Hepatocyte (in vitro differentiated cells): Measurements from ENCODE around the gene SERPINB12. TPM values are rescaled to one million over a fixed set of nuclear protein-coding genes. Genes with fewer than 3 reads are reported as not detected.

Experiments used
- DNase-seq: peaks from one replicate; pipeline ENCODE4 v3.0.0-alpha.2; 2016; ENCODE audit warnings: low spot score
- H2AFZ ChIP-seq: fragments of 200-600 bp; sonication (generic); 2 replicates; pipeline ENCODE4 v1.6.0; 2016; ENCODE audit warnings: antibody characterized with exemption, mild to moderate bottlenecking
- H3K27ac ChIP-seq: fragments of 200-600 bp; sonication (generic); 2 replicates; pipeline ENCODE4 v1.5.1; 2016; ENCODE audit warnings: mild to moderate bottlenecking
- H3K27me3 ChIP-seq: fragments of 200-600 bp; sonication (generic); 2 replicates; pipeline ENCODE4 v1.6.1; 2016
- H3K36me3 ChIP-seq: fragments of 200-600 bp; sonication (generic); replicated peaks from 2 replicates; pipeline ENCODE4 v1.5.1; 2016; ENCODE audit warnings: low read depth; ENCODE audit not compliant: insufficient read depth
- H3K4me1 ChIP-seq: fragments of 200-600 bp; sonication (generic); 2 replicates; pipeline ENCODE4 v1.5.1; 2016; ENCODE audit warnings: mild to moderate bottlenecking, moderate library complexity; ENCODE audit not compliant: insufficient read depth
- H3K4me2 ChIP-seq: fragments of 200-600 bp; sonication (generic); 2 replicates; pipeline ENCODE4 v1.6.0; 2016
- H3K4me3 ChIP-seq: fragments of 200-600 bp; sonication (generic); 2 replicates; pipeline ENCODE4 v1.5.1; 2016; ENCODE audit warnings: mild to moderate bottlenecking
- H3K79me2 ChIP-seq: fragments of 200-600 bp; sonication (generic); 2 replicates; pipeline ENCODE4 v1.6.0; 2017; ENCODE audit warnings: mild to moderate bottlenecking
- H3K9me2 ChIP-seq: fragments of 200-600 bp; sonication (generic); replicated peaks from 2 replicates; pipeline ENCODE4 v1.6.0; 2017; ENCODE audit warnings: mild to moderate bottlenecking; ENCODE audit not compliant: insufficient read depth
- H3K9me3 ChIP-seq: fragments of 200-600 bp; sonication (generic); 2 replicates; pipeline ENCODE4 v1.5.1; 2016; ENCODE audit warnings: low read depth, mild to moderate bottlenecking
- H4K20me1 ChIP-seq: fragments of 200-600 bp; sonication (generic); 2 replicates; pipeline ENCODE4 v1.6.0; 2016; ENCODE audit warnings: mild to moderate bottlenecking; ENCODE audit not compliant: insufficient read depth, poor library complexity, severe bottlenecking
- CTCF ChIP-seq: fragments of 200-600 bp; sonication (generic); IDR thresholded peaks from 2 replicates; pipeline ENCODE4 v1.5.1; 2016; ENCODE audit warnings: antibody characterized with exemption, mild to moderate bottlenecking; ENCODE audit not compliant: poor library complexity
- EZH2 ChIP-seq: fragments of 200-600 bp; sonication (generic); IDR thresholded peaks from 2 replicates; pipeline ENCODE4 v1.6.1; 2016; ENCODE audit warnings: antibody characterized with exemption, mild to moderate bottlenecking, borderline replicate concordance
- EZH2phosphoT487 ChIP-seq: fragments of 200-600 bp; sonication (generic); IDR thresholded peaks from one replicate; pipeline ENCODE4 v1.6.1; 2018; ENCODE audit warnings: antibody characterized with exemption, mild to moderate bottlenecking, low read depth, moderate library complexity; ENCODE audit not compliant: unreplicated experiment, severe bottlenecking
- WGBS: methylation state at CpG from one replicate; pipeline ENCODE4 v1.1.6; 2016; ENCODE audit warnings: low lambda C conversion rate; ENCODE audit errors: missing lambda C conversion rate; 5-methylcytosine and 5-hydroxymethylcytosine counted together
- polyA plus RNA-seq: library from polyadenylated mRNA; unstranded; fragments of >200 nt; fragmentation: Nextera tagmentation; extraction: Ambion mirVana; gene quantifications from 2 replicates; pipeline ENCODE4 v1.2.1, GENCODE V29; 2016
- total RNA-seq: library from RNA; depleted of rRNA; stranded (reverse); fragments of >200 nt; gene quantifications from 2 replicates; pipeline ENCODE4 v1.2.3, GENCODE V29; 2014

The SERPINB12 gene
- total and polyA plus RNA-seq, 2 experiments from 2014 or later, result not detected

- no peaks in the 10 kb centered on the region for H3K27me3 ChIP-seq
- H3K79me2 ChIP-seq, result no peaks in the 10 kb centered on the region
- no peaks in the 10 kb centered on the region for H3K9me2 ChIP-seq
- no peak overlapping the region for H3K4me2 ChIP-seq
- H3K9me3 ChIP-seq, result no peaks in the 10 kb centered on the region
- TF ChIP-seq EZH2phosphoT487 (no peak), EZH2 (no peak), CTCF (no peak)
- H2AFZ ChIP-seq, result no peak overlapping the region
- DNase-seq, result no peak
- no peak overlapping the region for H3K27ac ChIP-seq
- no peaks in the 10 kb centered on the region for H3K36me3 ChIP-seq
- 68% methylated on average over 4 of the region's 4 CpGs for WGBS
- H3K4me3 ChIP-seq, result no peak overlapping the region
- no peaks in the 10 kb centered on the region for H3K4me1 ChIP-seq
- H4K20me1 ChIP-seq, result no peaks in the 10 kb centered on the region
Observed at GRCh38 chr18:63586431-63586830, 44.3 kb downstream of the SERPINB12 start.

- Histone ChIP-seq H3K4me2 (no peak within 1 kb of the TSS), H3K4me3 (no peak within 1 kb of the TSS), H3K27ac (no peak within 1 kb of the TSS), H3K4me1 (no peaks in the 10 kb centered on the region), H3K36me3 (no peaks in the 10 kb centered on the region), H3K9me2 (no peaks in the 10 kb centered on the region), H4K20me1 (no peaks in the 10 kb centered on the region), H3K79me2 (no peaks in the 10 kb centered on the region), H2AFZ (no peak within 1 kb of the TSS), H3K9me3 (no peaks in the 10 kb centered on the region), H3K27me3 (no peaks in the 10 kb centered on the region)
- no peak for DNase-seq
- WGBS, result 87% methylated on average over 4 of the region's 4 CpGs
- no peak for TF ChIP-seq CTCF
- TF ChIP-seq EZH2, result no peak
- no peak for TF ChIP-seq EZH2phosphoT487
Observed at GRCh38 chr18:63586966-63587365, 44.8 kb downstream of the SERPINB12 start, which contains the start of gene SERPINB13. Gene SERPINB13, plus strand, starts transcription at chr18:63587343. Its CDS starts 1,325 bp downstream, at chr18:63588668.

GRCh38 chr18:63588909-63589308 lies 46.7 kb downstream of the SERPINB12 start:
- Histone ChIP-seq H3K9me2 (no peaks in the 10 kb centered on the region), H3K27me3 (no peaks in the 10 kb centered on the region), H3K4me1 (no peaks in the 10 kb centered on the region), H4K20me1 (no peaks in the 10 kb centered on the region), H3K9me3 (no peaks in the 10 kb centered on the region), H3K79me2 (no peaks in the 10 kb centered on the region), H2AFZ (no peak overlapping the region), H3K4me2 (no peak overlapping the region), H3K27ac (no peak overlapping the region), H3K36me3 (no peaks in the 10 kb centered on the region), H3K4me3 (no peak overlapping the region)
- no peak for TF ChIP-seq EZH2
- TF ChIP-seq CTCF, result no peak
- TF ChIP-seq EZH2phosphoT487, result no peak
- 79% methylated on average over 5 of the region's 5 CpGs for WGBS
- no peak for DNase-seq

- Histone ChIP-seq H3K27ac (no peak overlapping the region), H3K36me3 (no peaks in the 10 kb centered on the region), H2AFZ (no peak overlapping the region), H4K20me1 (no peaks in the 10 kb centered on the region), H3K79me2 (no peaks in the 10 kb centered on the region), H3K9me3 (no peaks in the 10 kb centered on the region), H3K4me3 (no peak overlapping the region), H3K4me2 (no peak overlapping the region), H3K9me2 (no peaks in the 10 kb centered on the region), H3K27me3 (no peaks in the 10 kb centered on the region), H3K4me1 (no peaks in the 10 kb centered on the region)
- DNase-seq, result no peak
- TF ChIP-seq EZH2phosphoT487, result no peak
- no peak for TF ChIP-seq CTCF
- no peak for TF ChIP-seq EZH2
- WGBS, result 86% methylated on average over 2 of the region's 2 CpGs
Observed at GRCh38 chr18:63590373-63590772, 48.2 kb downstream of the SERPINB12 start.
